ENCODE results near the gene MAPRE3. TPM values are rescaled to one million over a fixed set of nuclear protein-coding genes. Genes with fewer than 3 reads are reported as not detected.

MAPRE3 gene
- total and polyA plus RNA-seq, 9 of the 15 experiments (the other 6 are each of a cell fraction or from before 2014, with no cell fraction given), result 0.70 to 43.2 (median 12.6) TPM

- TF ChIP-seq KLF1 (tag; IDR thresholded peaks at IDR 0.05) (no peak), ATF3 (IDR thresholded peaks at IDR 0.05) (peak; percentile 37; the same call in 1 of the 2 replicates), ATF3 (CRISPR knock-in tag; conservative IDR thresholded peaks at IDR 0.05) (no peak), HLTF (IDR thresholded peaks at IDR 0.05) (no peak), HDAC8 (tag; IDR thresholded peaks at IDR 0.05) (no peak), CCAR2 (IDR thresholded peaks at IDR 0.05; ENCODE audit: low read depth, low read length) (no peak), HMGXB4 (CRISPR knock-in tag; IDR thresholded peaks at IDR 0.05) (no peak), NFIC (IDR thresholded peaks at IDR 0.05) (0 out of 2 replicates have a peak, but pooled peaks have one; percentile 2), ZNF785 (CRISPR knock-in tag; IDR thresholded peaks at IDR 0.05) (no peak), ZBTB9 (CRISPR knock-in tag; IDR thresholded peaks at IDR 0.05) (peak; percentile 49; the same call in 1 of the 2 replicates), SRSF7 (optimal IDR thresholded peaks at IDR 0.05; ENCODE audit: low read depth, low read length) (no peak), ZNF780A (CRISPR knock-in tag; IDR thresholded peaks at IDR 0.05) (no peak), FOXJ2 (tag; IDR thresholded peaks at IDR 0.05) (peak; percentile 96), ZNF12 (CRISPR knock-in tag; IDR thresholded peaks at IDR 0.05) (no peak), EGR1 (conservative IDR thresholded peaks at IDR 0.05) (peak; percentile 66), RFX5 (IDR thresholded peaks at IDR 0.05; ENCODE audit: low read depth, low read length) (peak; percentile 64; the same call in 1 of the 2 replicates), HDGF (IDR thresholded peaks at IDR 0.05) (no peak), RB1 (IDR thresholded peaks at IDR 0.05; ENCODE audit: low read depth) (peak; percentile 68; the same call in 1 of the 2 replicates), ATF7 (IDR thresholded peaks at IDR 0.05) (peak; percentile 27; the same call in 1 of the 2 replicates), RBM22 (IDR thresholded peaks at IDR 0.05; ENCODE audit: low read depth, low read length, poor library complexity, severe bottlenecking) (peak; percentile 85)
Observed at GRCh38 chr2:26970244-26970927, at the start of gene MAPRE3 (continued).

Measured in K562 (cell line).